ENCODE results near the gene IDH3G.

DNA sequence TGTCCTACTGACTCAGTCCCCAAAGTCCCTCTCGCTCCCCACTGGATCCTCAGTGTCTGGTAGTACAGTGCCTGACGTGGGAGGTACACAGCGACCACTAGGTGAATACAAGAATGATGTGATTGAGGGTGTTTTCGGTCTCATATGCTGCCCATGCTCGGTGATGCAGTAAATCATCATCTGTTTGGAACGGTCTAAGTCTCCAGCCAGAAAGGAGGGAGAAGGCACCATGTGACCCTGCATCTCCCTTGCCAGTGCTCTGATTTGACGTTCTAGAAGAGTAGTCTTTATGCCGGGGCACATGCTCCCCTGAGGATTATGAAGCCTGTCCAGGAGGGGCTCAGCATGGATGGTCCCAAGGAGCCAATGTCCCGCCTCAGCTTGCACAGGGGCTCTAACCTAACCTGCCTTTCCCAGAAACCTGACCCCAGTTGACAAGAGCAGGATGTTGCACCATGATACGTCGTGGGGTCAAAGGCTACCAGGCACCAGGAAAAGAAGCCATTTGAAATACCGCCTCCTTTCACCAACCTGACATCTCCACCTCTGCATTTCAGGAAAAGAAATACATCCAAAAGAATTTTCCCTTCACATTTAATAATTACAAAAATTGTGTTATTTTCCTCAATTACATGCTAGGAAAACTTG, 43.9 kb downstream of the IDH3G start:
- TF ChIP-seq, protein P1, sequence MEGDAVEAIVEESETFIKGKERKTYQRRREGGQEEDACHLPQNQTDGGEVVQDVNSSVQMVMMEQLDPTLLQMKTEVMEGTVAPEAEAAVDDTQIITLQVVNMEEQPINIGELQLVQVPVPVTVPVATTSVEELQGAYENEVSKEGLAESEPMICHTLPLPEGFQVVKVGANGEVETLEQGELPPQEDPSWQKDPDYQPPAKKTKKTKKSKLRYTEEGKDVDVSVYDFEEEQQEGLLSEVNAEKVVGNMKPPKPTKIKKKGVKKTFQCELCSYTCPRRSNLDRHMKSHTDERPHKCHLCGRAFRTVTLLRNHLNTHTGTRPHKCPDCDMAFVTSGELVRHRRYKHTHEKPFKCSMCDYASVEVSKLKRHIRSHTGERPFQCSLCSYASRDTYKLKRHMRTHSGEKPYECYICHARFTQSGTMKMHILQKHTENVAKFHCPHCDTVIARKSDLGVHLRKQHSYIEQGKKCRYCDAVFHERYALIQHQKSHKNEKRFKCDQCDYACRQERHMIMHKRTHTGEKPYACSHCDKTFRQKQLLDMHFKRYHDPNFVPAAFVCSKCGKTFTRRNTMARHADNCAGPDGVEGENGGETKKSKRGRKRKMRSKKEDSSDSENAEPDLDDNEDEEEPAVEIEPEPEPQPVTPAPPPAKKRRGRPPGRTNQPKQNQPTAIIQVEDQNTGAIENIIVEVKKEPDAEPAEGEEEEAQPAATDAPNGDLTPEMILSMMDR (conservative IDR thresholded peaks at IDR 0.05; ENCODE audit: low read length): no peak
- no peak for TF ChIP-seq EZH2phosphoT487 (IDR thresholded peaks at IDR 0.05; ENCODE audit: borderline replicate concordance, low read depth, low read length)
